AG09309 (cell line): ENCODE data around the gene GLRA1.

Experiments
- DNase-seq: peaks from one replicate; pipeline ENCODE4 v3.0.0-alpha.2; 2010; ENCODE audit warnings: low read depth
- H3K4me3 ChIP-seq: 2 replicates; pipeline ENCODE4 v1.5.1; 2011; ENCODE audit warnings: mild to moderate bottlenecking, low read depth, low read length, moderate library complexity; ENCODE audit not compliant: control insufficient read depth
- TF ChIP-seq, protein P1 (sequence below): IDR thresholded peaks from 2 replicates; pipeline ENCODE4 v1.5.1; 2011; ENCODE audit warnings: mild to moderate bottlenecking, low read depth, low read length, inconsistent platforms; ENCODE audit not compliant: insufficient read depth, control insufficient read depth; ENCODE audit errors: missing control alignments

Gene GLRA1

DNA sequence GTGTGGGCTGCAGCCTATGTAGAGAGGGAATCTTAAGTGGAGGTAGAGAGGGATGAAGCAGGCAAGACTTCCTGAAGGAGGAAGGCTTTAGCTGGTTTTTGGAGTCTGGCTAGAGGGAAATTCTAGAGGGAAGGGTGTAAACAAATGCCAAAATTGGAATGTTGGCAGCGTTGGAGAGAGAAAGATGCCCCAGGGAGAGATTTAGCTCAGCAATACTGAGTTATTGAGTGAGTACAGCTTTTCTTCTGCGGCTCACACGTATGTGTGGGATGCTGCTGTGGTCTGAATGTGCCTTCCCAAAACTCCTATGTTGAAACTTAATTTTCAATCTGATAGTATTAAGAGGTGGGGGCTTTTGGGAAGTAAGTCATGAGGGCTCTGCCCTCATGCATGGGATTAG is 24.5 kb upstream of the GLRA1 start:
- TF ChIP-seq, protein P1, sequence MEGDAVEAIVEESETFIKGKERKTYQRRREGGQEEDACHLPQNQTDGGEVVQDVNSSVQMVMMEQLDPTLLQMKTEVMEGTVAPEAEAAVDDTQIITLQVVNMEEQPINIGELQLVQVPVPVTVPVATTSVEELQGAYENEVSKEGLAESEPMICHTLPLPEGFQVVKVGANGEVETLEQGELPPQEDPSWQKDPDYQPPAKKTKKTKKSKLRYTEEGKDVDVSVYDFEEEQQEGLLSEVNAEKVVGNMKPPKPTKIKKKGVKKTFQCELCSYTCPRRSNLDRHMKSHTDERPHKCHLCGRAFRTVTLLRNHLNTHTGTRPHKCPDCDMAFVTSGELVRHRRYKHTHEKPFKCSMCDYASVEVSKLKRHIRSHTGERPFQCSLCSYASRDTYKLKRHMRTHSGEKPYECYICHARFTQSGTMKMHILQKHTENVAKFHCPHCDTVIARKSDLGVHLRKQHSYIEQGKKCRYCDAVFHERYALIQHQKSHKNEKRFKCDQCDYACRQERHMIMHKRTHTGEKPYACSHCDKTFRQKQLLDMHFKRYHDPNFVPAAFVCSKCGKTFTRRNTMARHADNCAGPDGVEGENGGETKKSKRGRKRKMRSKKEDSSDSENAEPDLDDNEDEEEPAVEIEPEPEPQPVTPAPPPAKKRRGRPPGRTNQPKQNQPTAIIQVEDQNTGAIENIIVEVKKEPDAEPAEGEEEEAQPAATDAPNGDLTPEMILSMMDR = no peak

DNA sequence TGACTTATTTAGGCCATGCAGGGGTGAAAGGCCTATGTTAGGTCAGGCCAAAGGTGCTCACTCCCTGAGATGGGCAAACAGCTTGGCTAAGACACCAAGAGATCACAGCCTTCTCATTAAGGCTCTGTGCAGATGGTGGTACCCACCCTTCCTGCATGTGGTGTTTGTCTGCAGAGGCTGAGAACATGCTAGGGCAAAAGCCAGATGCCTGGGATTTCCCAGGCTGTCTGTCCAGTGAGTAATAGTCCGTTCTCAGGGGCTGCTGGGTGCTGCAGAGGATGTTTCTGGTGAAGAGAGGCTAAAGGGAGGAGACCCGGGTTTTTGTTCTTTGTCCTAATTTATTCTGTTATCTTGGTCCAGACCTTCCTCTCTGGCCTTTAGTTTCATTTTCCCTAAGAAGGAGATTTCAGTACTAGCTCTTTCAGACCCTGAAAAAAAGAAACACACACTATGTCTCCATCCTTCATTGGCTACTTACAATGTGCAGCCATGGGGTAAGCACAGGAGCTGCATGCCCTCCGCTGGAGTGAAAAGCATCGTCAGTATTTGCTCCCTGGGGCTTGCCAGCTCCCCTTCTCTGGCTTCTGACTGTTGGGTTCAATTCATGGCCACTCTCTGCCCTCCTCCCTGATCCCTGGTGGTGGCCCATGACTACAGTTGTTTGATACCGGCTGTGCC is 23.4 kb upstream of the GLRA1 start:
- TF ChIP-seq, protein P1 = no peak
- DNase-seq = no peak
- no peak overlapping the region for H3K4me3 ChIP-seq

More for the DNA sequence above, 24.5 kb upstream of the GLRA1 start:
- H3K4me3 ChIP-seq = no peak overlapping the region
- DNase-seq = no peak

DNA sequence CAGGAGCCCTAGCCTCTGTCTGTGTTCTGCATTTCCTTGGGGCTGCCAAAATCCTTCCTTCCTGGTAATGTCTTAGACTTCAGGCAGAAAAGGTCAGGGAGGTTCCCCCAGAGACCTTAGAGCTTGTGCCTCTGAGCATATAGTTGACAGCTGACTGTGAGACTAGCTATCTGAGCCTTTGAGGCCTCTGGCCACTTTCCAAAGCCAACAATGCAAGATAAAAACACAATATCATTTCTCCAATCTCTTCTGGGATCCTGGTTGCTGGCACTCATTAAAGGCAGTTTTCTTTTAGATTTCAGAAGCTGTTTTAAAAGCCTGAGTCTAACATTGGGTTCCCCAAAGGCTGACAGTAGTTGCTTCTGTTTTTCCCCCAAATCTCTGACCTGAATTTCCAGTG is 13.2 kb upstream of the GLRA1 start:
- TF ChIP-seq, protein P1 = no peak
- no peak overlapping the region for H3K4me3 ChIP-seq
- DNase-seq = no peak

DNA sequence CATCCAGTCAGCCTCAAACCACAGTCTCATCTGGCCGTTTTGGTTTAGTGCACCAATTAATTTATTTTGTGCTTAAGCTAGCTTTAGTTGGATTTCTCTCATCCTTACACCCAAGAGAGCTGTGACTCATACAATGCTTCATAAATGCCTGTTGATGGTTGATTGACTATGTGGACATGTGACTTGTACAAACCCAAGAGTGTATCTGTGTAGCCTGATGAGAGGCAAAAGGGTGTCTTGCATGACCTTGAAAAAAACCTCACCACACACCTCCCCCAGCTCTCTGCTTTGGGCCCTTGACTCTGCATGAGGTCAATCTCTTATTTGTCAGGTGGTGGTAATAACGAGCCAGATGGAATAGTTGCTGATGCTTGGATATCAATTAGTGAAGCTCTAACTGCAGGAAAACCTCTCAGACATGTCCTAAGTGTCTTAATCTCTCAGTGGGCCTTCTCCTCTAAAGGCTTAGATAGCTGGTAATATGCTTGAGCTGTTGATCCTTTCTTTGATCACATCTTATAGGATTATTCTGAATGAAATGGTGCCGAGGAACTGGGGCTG is 10.6 kb upstream of the GLRA1 start:
- H3K4me3 ChIP-seq = no peak overlapping the region
- TF ChIP-seq, protein P1 = no peak
- DNase-seq = no peak

DNA sequence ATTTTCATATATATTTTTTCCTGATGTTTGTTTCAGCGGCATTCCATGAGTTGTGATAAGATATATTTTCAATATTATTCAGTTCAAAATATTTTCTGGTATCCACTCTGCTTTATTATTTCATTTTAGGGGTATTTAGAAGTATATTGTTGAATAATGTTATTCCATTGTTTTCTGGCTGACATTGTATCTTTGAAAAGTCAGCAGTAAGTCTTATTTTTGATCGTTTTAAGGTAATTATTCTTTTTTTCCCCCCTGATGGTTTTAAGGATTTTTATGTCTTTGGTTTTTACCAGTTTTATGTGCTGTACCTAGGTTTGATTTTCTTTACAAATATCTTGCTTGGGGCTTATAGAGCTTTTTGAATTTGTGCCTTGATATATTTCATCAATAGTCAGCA is 6.6 kb upstream of the GLRA1 start:
- H3K4me3 ChIP-seq = no peak overlapping the region
- no peak for DNase-seq
- TF ChIP-seq, protein P1 = no peak

DNA sequence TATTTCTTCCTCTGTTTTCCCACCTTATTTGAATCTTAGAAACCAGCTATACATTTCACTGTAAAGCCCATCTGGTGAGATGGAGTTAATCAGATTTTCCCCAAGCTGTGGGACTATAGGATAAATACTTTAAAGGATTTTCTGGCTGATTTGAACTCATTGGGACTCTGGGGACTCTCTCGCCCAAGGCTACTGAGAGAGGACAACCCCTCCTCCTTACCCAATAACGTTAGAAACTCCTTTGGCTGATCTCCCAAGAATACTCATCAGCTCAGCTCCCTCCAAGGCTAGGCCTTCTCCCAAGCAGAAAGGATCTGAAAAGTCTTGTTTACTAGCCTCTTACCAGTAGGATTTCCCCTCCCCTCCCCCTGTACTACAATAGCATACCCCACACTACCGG is 1.5 kb upstream of the GLRA1 start:
- TF ChIP-seq, protein P1 = no peak
- H3K4me3 ChIP-seq = no peak overlapping the region
- DNase-seq = no peak
